Upper lobe of right lung (tissue), 1 donor: Measurements from ENCODE around the gene UCHL3. TPM values are rescaled to one million over a fixed set of nuclear protein-coding genes. Genes with fewer than 3 reads are reported as not detected.

ENCODE experiments used
- ATAC-seq: fragments of 200-7000 bp; cut with Tn5 transposase; one replicate; pipeline ENCODE4 v1.9.1; 2020; ENCODE audit warnings: mild to moderate bottlenecking, moderate library complexity
- DNase-seq: peaks from one replicate; pipeline ENCODE4 v3.0.0-alpha.2; 2020
- H3K27ac ChIP-seq: fragments of 200-600 bp; one replicate; pipeline ENCODE4 v1.8.0; 2022
- H3K27me3 ChIP-seq: fragments of 200-600 bp; one replicate; pipeline ENCODE4 v1.8.0; 2022; ENCODE audit warnings: mild to moderate bottlenecking
- H3K36me3 ChIP-seq: fragments of 200-600 bp; one replicate; pipeline ENCODE4 v1.8.0; 2022
- H3K4me1 ChIP-seq: fragments of 200-600 bp; one replicate; pipeline ENCODE4 v1.8.0; 2022
- H3K4me3 ChIP-seq: fragments of 200-600 bp; one replicate; pipeline ENCODE4 v1.8.0; 2022; ENCODE audit warnings: mild to moderate bottlenecking
- H3K9me3 ChIP-seq: fragments of 200-600 bp; one replicate; pipeline ENCODE4 v1.8.0; 2022
- CTCF ChIP-seq: fragments of 200-600 bp; IDR thresholded peaks from one replicate; pipeline ENCODE4 v1.8.0; 2022; ENCODE audit warnings: antibody characterized with exemption
- intact Hi-C: fragments of 100-400 bp; cut with DNase I; formaldehyde crosslinking; loops from one replicate; pipeline ENCODE4 v1.11.0; 2022
- total RNA-seq: library from RNA; stranded (reverse); fragmentation: NEBNext Ultra II Directional; extraction: Animal tissue kit (Norgen Biotek cat#: 25700); gene quantifications from one replicate; pipeline ENCODE4 v1.2.1, GENCODE V29; 2021
- donor health status: DM: no; HTN: yes; CAD: no; lungs with severe emphysema.

The UCHL3 gene
- total RNA-seq, 1 donor from 2014 or later, result 12.9 TPM

- no peaks in the 10 kb centered on the region for H3K27me3 ChIP-seq
- H3K36me3 ChIP-seq, result no peaks in the 10 kb centered on the region
- TF ChIP-seq CTCF, result no peak
- intact Hi-C loops, result no loop called here
- H3K27ac ChIP-seq, result no peak overlapping the region
- H3K4me1 ChIP-seq, result no peaks in the 10 kb centered on the region
- no peak overlapping the region for H3K4me3 ChIP-seq
- ATAC-seq (peak; percentile 56), DNase-seq (no peak)
- H3K9me3 ChIP-seq, result no peaks in the 10 kb centered on the region
These were observed 38.5 kb upstream of the UCHL3 start for GRCh38 chr13:75511051-75511625.

- Histone ChIP-seq H3K27ac (no peak overlapping the region), H3K27me3 (no peaks in the 10 kb centered on the region), H3K4me1 (no peaks in the 10 kb centered on the region), H3K36me3 (no peaks in the 10 kb centered on the region), H3K9me3 (no peaks in the 10 kb centered on the region), H3K4me3 (no peak overlapping the region)
- intact Hi-C loops, result no loop called here
- peak; percentile 59 for ATAC-seq
- no peak for TF ChIP-seq CTCF
- no peak for DNase-seq
These were observed 37.3 kb upstream of the UCHL3 start for GRCh38 chr13:75512253-75512652.

GRCh38 chr13:75513271-75513670 is 36.3 kb upstream of the UCHL3 start:
- Histone ChIP-seq H3K4me1 (no peaks in the 10 kb centered on the region), H3K36me3 (no peaks in the 10 kb centered on the region), H3K27ac (no peak overlapping the region), H3K9me3 (no peaks in the 10 kb centered on the region), H3K27me3 (no peaks in the 10 kb centered on the region), H3K4me3 (no peak overlapping the region)
- intact Hi-C loops, result no loop called here
- ATAC-seq, result no peak
- DNase-seq, result no peak
- TF ChIP-seq CTCF, result no peak

- intact Hi-C loops, result no loop called here
- Histone ChIP-seq H3K4me3 (no peak overlapping the region), H3K27me3 (no peaks in the 10 kb centered on the region), H3K4me1 (no peaks in the 10 kb centered on the region), H3K36me3 (no peaks in the 10 kb centered on the region), H3K9me3 (no peaks in the 10 kb centered on the region), H3K27ac (no peak overlapping the region)
- TF ChIP-seq CTCF, result no peak
- DNase-seq (no peak), ATAC-seq (no peak)
These were observed 35.3 kb upstream of the UCHL3 start for GRCh38 chr13:75514080-75514995.

GRCh38 chr13:75518439-75519088 is 31.0 kb upstream of the UCHL3 start:
- no peaks in the 10 kb centered on the region for H3K27me3 ChIP-seq
- H3K36me3 ChIP-seq, result no peaks in the 10 kb centered on the region
- H3K27ac ChIP-seq, result no peak overlapping the region
- ATAC-seq, result no peak
- no peak overlapping the region for H3K4me3 ChIP-seq
- no peaks in the 10 kb centered on the region for H3K4me1 ChIP-seq
- no peaks in the 10 kb centered on the region for H3K9me3 ChIP-seq
- intact Hi-C loops, result no loop called here
- DNase-seq, result no peak
- TF ChIP-seq CTCF, result no peak
